Dermis microvascular lymphatic vessel endothelial cell (primary cell): ENCODE results near the gene YBX2. TPM values are rescaled to one million over a fixed set of nuclear protein-coding genes. Genes with fewer than 3 reads are reported as not detected.
A peak's percentile ranks its signal among the peaks of the same experiment; 100 is the strongest.

ENCODE experiments used
- DNase-seq, 2 donors: peaks; one replicate each; pipeline versions ENCODE4 v3.0.0 to v3.0.0-alpha.2; 2010; ENCODE audit warnings: low read depth in 2 of 2
- total RNA-seq: library from RNA; depleted of rRNA; stranded (reverse); fragments of >200 nt; gene quantifications from 2 replicates; pipeline ENCODE4 v1.2.1, GENCODE V29; 2014

YBX2 gene
- total RNA-seq, 1 donor from 2014 or later: 0.26 TPM

DNA sequence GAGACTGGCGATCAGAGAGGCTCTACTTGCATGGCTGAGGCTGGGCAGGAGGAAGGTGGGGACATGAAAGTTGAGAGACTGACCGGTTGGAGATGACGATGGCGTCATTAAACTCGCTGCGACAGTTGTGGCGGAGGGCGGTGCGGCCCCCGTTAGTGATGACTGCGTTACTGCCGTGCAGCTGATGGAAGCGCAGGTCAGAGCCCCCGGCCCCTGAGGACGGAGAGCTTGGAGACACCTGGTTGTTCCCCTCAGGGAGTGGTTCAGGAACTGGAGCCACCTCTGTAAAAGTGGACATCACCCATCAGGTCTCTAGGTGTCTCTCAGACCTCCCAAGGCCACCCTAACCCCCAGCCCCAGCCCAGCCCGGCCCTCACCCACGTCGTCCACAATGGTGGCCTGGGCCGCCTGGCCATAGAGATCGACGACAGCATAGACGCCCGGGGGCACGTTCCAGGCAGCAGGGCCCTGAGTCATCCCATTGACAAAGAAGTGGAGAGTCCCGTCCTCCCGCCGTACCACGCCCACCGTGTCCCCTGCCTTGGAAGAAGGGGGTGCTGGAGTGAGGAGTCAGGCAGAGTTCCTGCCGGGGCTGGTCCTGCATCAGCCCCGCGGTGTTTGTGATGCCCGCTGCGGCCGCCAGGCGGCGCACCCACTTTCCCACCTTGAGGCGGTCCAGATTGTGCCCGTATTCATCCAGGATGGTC lies 29.4 kb upstream of the YBX2 start:
- DNase-seq: peak in 1 of 2 donors; percentile 41

DNA sequence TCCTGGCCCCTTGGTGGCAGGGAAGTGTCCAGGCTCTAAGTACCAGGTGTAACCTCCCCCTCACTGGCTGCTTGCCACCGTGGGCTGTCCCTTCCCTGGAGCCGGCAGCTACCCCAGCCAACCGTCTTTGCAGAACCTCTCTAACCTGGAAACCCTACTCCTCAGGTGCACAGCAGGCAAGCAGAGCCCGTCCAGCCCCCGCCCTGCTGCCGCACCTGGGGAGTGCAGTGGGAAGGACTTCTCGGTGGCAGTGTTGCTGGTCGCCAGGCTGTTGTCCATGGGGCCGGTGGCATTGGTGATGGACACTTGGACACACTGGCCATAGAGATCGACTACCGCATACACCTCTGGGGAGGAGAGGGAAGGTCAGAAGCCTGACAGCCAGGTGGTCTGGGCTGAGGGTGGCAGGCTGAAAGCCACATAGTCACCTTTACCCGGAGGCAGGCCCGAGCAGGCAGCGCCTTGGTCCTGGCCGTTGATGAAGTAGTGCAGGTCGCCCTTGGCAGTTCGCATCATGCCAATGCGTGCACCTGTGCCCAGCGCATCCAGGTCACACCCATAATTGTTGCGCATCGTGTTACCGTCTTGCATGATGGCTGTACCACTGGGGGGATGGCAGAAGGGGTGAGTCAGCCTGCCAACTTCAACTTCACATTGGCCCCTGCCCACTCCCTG lies 28.2 kb upstream of the YBX2 start:
- DNase-seq: no peak

DNA sequence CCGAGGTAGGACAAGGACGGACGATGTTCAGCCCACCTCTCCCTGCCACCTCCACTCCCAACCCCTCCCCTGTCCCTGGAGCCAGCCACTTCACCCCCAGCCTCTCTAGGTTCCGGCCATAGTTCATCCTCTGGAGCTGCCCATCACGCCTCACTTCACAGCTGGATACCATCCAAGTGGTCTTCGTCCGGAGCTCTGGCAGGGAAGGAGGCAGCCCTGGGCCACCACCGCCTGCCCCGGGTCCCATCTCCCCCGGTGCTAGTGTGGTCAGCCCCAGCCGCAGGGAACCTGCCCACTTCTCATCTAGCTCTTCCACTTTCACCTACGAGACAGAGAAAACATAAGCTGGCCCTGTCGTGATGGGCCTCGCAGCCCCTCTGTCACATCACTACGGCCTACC lies 27.0 kb upstream of the YBX2 start:
- no peak for DNase-seq

DNA sequence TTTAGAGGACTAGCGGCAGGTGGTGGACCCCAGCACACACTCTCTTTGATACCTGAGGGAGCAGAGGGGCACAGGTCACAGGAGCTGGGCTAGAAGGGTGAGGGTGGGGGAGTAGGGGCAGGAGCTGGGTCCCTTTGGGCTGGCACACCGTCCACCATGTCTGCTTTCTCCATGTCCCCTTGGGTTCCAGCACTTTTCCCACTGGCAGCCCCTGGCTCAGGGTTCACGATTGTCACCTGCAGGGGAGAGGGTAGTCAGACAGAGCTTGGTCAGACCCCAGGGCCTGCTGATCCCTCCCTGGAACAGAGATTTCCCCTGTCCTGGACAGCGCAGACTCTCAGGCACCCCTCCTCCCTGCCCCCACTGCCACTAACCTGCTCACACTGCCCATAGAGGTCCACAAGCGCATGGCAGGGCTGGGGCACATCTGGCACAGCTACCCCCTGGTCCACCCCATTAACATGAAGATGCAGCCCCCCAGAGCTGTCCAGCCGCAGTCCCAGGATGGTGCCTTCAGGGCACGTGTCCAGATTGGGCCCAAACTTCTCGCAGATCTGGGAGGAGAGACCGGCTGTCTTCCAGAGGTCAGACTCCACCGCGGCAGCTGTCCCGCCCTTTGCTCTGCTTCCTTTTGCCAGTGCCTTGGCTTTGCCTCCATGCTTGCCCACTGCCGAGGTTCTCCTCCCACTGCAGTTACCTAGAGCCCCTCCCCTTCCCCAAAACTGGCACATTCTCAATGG lies 23.9 kb upstream of the YBX2 start:
- no peak for DNase-seq

DNA sequence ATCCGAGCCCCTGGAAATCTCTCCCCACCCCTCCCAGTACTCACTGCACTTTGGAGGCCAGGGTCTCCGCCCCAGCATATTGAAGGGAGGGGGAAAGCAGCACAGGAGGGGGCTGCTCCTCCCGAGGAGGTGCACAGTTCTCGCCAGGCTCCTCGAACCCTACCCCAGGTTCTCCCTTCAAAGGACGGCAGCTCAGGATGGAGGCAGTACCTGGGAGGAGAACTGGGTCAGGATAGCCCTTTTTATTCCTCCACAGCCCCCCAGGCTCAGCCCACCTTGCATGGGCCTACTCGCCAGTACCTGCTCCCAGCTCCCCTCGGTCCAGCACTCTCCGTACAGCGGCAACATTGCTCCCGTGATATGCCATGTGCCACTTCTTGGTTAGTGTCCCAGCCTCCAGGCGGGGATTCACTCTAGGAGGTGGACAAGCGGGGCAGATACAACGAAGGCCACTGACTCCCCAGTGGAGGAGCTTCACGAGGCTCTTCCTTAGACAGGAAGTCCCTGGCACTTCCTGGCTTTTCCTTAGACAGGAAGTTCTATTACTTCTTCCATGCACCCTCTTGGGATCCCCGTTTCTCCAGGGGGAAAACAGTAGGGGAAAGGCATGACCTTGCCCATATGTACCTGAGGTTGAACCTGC lies 22.8 kb upstream of the YBX2 start:
- no peak for DNase-seq

DNA sequence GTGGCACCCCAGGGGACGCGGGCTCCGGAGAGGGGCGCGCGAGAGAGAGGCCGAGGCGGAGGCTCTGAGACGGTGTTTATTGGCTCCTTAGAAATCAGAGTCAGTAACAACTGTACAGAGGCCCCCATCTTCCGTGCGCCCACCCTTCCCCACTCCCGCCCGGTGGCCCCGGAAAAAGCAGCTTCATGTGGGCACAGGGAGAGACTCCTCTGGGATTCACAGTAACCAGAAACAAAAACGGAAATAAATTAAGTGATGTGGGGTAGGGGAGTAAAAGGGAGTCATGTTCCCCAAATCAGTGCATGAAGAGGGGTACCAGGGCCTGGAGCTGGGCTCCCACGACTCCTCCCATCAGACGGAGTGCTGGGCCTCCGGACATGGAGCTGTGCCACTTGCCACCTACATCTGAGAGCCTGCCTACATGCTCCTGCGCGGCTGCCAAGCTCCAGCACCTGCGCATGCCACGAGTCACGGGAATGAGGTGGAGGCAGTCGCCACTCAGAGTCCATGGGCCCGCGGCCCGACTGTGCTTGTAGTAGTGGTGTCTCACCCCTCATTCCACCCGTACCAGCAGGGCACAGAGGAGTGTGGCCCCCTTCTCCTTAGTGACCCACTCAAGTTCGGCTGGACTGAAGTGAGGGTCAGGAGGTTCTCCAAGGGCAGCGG lies 21.3 kb upstream of the YBX2 start:
- no peak for DNase-seq

DNA sequence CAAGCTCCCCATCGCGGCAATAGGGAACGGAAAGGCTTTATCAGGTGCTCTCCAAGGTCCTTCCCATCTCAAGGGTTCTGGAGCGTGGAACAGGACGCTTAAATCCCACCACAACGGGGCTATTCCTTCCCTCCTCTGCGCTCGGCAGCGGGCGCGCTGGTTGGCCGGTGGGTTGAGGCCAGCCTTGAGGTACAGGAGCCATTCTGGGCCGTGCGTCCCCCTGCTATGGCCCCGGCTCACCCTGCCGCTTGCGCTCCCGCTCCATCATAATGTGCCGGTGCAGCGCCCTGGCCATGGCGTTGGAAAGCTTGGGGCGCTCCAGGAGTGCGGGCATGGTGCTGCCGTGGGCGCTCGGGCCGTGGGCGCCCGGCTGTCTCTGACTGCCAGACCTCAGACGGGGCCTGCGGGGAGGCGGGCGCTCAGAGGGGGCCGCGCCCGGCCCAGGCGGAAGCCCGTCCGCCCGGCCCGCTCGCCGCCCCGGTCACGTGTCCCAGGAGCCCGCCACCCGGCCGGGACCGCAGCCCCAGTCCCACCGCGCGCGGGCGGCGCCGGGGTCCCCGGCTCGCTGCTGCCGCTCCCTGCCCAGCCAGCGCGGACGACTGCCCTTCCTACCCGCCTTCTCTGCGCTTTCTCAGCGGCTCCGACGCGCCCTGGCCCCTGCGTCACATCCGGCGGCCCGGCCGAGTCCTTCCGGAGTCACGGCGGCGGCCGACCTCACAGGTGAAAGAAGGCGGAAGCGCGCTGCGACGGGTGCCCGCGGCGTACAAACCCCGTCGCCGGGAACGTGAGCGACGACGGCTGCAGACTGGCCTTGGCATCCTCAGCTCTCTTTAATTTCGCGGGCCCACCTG lies 20.5 kb upstream of the YBX2 start, which contains the start of gene GPS2:
Gene GPS2, minus strand, starts transcription at position 642 of the 851 bp plus-strand sequence. Its CDS starts 308 bp downstream, at position 334.
- peak; percentile 54 to 88 for DNase-seq

DNA sequence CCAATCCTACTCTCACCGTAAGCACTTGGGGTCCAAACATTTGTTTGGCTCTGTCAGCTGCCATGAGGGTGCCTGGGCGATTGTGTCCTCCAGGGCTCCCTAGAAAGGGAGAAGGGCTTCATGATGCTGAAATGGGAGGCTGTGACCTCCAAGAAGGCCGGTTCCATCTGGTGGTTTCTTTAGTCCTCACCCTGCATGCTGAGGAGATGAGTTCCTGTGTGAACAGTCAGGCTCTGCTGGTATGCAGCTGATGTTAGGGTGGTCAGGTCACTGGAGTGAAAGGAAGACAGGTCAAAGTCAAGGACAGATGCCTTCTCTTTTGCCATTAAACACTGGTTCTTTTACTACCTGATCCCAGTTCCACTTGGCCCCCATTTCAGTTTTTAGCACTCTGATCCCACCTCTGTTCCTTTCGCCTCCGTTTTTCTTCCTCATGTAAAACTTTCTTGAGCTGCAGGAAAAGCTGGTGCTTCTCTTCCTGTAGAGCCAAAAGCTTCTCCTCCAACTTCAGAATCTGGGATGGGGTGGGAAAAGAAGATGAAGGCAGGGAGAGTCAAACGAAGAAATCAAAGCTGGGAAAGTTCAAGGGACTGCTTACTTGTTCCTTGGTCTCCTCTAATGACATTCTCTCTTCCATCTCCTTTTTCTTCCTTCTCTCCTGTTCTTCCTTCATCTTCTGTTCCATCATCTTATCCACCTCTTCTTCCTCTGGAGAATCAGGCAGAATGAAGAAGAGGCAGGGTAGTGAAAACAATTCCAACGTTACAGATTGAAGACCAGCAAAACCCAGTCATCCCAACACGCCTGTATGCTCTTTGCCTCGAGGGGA lies 19.7 kb upstream of the YBX2 start:
- DNase-seq: no peak

DNA sequence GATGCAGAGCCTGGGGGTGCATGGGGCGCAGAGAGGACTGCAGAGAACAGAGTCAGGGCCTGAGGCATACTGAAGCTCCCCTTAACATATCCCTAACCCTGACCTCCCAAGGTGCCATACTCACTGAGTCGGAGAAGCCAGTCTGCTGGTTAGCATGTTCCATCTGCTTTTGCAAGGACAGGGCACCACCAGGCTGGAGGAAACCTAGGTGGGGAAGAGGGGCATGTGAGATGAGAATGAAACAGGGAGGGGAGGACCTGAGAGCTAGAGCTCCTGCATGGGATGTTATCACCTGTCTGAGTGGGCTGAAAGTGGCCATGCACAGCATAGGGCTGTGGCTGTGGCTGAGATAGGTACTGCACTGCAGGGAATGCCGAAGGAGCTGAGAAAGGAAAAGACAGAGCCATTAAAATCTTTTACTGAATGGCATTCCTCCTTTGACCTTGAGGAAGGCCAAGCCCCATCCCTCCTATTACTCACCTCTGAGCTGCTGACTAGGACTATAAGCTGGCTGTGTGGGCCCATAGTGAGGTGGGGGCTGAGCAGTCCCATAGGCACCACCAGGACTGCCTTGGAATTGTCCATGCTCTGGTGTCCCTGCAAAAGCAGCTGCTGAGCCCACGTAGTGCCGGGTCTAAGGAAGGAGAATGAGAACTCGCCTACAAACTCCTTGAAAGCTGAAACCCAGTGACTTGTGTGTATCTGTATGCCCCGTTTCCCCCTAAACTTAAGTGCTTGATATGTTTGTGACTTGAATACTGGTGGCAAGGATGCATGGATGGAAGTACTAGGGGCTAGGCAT lies 18.9 kb upstream of the YBX2 start:
- no peak for DNase-seq

DNA sequence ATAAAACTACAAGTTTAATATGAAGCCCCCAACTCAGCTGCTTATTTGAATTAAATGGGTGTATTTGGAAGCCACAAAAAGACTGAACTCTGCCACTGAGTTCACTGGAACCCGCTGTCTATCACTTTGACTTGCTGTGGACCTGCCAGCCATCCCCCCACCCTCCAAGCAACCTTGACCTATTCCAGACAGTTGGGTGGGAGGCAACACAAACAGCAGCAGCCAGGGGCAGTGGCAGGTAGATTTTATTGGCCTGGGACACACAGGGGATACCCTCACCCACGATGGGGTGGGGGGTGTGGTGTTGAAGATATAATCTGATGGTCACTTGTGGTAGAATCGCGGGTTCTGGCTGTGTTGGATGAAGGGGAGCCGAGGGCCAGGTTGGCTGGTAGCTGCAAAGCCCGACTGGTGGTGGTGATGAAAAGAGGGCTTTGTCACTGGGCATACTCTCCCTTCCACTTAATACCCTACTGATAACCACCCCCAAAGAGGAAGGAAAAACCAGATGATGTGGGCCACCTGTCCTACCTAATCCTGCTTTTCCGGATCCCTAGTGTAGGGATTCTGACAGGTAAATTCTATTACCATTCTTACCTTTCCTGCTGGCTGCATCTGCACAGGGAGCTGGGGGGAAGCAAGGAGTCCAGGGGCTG lies 18.1 kb upstream of the YBX2 start:
- no peak for DNase-seq

DNA sequence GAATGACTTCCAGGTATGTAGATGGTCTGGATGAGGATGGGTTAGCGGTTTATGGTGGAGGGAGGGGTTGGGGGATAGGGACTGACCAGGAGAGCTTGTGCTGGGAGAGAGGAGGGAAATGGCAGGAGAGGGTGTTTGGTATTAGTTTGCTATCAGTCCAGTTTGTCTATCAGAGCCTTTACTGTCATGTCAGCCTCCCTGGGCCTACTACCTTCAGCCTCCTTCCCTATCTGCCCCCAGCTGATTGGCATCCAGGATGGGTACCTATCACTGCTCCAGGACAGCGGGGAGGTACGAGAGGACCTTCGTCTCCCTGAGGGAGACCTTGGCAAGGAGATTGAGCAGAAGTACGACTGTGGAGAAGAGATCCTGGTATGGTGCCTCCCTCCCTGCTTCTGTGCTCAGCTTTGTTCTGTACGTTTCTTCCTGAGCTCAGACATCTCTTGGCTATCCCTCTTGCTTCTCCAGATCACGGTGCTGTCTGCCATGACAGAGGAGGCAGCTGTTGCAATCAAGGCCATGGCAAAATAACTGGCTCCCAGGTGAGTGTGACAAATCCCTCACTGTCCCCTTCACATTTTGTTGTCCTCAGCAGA lies 16.8 kb upstream of the YBX2 start:
- DNase-seq: no peak

DNA sequence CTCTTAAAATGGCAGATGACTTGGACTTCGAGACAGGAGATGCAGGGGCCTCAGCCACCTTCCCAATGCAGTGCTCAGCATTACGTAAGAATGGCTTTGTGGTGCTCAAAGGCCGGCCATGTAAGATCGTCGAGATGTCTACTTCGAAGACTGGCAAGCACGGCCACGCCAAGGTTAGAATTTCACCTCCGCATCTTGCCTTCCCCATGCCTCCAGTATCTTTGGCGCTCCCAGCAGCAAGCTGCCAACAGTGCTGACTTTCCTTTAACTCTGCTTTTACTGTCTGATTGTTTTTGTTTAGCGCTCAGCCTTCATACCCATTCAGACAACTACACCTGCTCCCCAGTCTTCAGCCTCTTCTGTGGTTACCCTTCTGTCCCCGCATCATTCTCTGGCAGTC lies 15.2 kb upstream of the YBX2 start:
- no peak for DNase-seq

DNA sequence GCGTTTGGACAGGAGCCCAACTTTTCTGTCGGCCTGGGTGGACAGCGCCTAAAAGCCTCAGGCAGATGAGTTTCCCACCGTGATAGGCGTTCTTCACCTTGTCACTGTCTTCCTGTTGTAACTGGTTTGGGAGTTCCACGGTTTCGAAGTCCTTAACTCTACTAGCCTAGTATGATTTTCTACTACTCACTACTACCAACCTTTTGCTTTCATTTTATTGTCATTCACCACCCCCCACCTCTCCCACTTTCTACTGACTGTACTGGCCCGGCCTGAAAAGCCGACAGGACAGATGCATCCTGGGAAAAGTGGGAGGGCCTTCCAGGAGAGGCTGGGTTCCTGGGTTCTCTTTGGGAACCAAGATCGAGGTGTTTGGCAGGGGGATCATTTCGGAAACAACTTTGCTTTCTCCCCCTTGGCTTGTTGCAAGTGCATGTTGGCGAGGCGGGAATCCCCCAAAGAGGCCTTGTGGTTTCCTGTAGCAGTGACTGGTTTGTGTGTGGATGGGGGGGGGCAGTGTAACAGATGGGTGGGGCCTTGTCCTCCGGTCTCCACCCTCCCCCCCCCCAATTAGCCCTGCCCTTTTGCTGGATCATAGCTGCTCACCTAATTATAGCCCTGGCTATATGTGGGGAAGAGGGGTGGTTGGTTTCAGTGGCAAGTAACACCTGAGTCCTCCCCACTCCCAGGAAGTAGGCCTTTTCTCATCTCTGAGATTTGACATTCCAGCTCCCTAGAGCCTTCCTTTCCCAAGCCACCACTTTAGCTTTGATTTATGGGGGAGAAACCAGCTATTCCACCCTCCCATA lies 14.4 kb upstream of the YBX2 start:
- DNase-seq: peak; percentile 69 to 75

DNA sequence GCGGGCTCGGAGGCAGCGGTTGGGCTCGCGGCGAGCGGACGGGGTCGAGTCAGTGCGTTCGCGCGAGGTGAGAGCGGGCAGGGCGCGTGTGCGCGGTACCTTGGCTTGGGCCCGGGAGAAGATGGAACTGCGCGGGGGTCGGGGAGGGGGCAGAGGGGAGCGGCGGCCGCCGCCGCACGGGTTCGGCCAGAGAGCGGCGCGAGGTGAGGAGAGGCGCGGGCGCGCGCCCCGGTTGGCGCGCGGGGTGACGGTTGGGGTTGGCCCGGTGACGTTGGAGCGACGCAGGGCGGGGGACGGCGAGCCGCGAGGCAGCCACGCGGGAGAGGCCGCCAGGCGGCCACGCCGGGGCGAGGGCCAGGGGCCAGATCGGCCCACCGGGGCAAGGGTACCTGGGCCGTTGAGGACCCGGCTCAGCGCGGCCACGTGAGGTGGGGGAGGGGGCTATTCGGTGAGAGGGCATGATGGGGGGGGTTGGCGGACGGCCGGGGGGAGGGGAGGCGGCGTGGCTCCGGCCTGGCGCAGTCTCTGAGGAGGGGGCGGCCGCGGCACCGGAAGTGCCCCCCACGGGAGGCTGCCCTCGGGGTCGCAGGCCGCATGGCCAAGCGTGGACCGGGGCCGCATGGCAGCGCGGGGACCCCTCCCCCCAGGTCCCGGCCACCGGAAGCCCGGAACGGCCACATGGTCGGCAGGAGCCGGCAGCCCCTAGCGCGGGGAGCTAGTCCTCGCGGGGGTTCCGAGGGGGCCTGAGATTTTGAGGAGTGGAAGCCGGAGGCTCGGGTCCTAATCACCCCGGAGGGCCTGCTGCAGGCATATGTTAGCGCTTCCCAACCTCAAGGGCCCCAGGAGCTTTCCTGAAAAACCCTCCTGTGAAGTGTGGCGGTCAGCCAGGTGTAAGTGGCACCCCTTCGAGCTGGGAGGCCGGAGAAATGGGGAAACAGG lies 13.5 kb upstream of the YBX2 start:
- DNase-seq: peak in 1 of 2 donors; percentile 38

DNA sequence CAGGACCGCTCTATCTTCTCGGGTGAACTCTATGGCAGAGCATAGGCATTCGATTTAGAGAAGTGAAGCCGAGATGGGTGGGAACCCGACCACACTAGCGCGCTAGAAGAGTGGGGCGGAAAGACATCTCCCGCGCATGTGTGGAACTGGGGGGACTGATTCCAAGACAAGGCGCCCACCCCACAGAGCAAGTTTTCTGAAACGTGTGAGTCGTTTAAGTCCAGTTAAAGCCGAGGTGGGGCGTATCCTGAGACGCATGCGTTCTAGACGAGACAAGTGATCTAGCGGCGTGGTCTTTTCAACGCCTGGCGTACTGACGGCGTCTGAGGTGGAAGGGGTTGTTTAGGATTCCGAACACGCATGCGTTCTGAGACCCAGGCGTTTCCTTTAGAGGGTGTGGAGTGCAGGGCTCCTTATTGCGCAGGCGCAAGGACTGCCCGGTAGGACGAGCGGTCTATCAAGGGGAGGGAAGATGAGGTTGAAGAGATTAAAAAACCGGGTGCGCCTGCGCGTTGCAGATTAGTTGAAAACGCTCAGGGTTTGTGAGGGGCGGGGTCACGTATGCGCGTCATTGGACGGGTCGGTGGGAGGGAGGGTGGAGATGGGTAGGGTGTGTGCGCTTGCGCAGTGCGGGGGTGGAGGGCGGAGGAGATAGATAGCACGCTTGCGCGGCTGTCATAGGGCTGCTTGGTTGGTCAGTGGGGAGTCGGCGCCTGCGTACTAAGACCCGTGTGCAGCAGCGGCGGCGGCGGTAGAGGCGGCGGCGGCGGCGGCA lies 12.7 kb upstream of the YBX2 start, which contains the start of gene EIF5A:
Gene EIF5A, plus strand, starts transcription at position 718 of the 775 bp plus-strand sequence. CDS start 2,008 bp downstream, outside the sequence.
- DNase-seq: peak; percentile 99 to 100
